Thyroid gland (tissue), 4 donors: Measurements from ENCODE around the gene ATP1A2. TPM values are rescaled to one million over a fixed set of nuclear protein-coding genes. Genes with fewer than 3 reads are reported as not detected.

Source experiments
- DNase-seq, 2 donors: peaks; one replicate each; pipeline ENCODE4 v3.0.0-alpha.2; 2019
- H3K27ac ChIP-seq, 3 donors: fragments of 200-600 bp; sonication (generic); 1 replicate in 2 of 3; 2 replicates in 1 of 3; pipeline ENCODE4 v1.5.1; 2016 to 2019; ENCODE audit warnings: mild to moderate bottlenecking in 1 of 3, moderate library complexity in 1 of 3
- H3K27me3 ChIP-seq: fragments of 200-600 bp; sonication (generic); one replicate; pipeline ENCODE4 v1.5.1; 2019
- H3K36me3 ChIP-seq, 2 donors: fragments of 200-600 bp; sonication (generic); one replicate each; pipeline ENCODE4 v1.5.1; 2016 to 2019
- H3K4me1 ChIP-seq, 2 donors: fragments of 200-600 bp; sonication (generic); one replicate each; pipeline ENCODE4 v1.5.1; 2017 to 2019
- H3K4me3 ChIP-seq, 3 donors: fragments of 200-600 bp; sonication (generic); replicated peaks in 1 of 3; 1 replicate in 2 of 3; 2 replicates in 1 of 3; pipeline ENCODE4 v1.5.1; 2016; ENCODE audit warnings: mild to moderate bottlenecking in 1 of 3
- H3K9me3 ChIP-seq: fragments of 200-600 bp; sonication (generic); one replicate; pipeline ENCODE4 v1.5.1; 2017
- CTCF ChIP-seq, 6 experiments: fragments of 200-600 bp in 3 of 6; fragments of 450-650 bp in 3 of 6; sonication (generic) in 3 of 6; IDR thresholded peaks; one replicate each; pipeline ENCODE4 v1.5.1; 2016 to 2019; ENCODE audit warnings: antibody characterized with exemption in 6 of 6, mild to moderate bottlenecking in 2 of 6, inconsistent platforms in 1 of 6, moderate library complexity in 1 of 6
- POLR2A ChIP-seq, 2 donors: fragments of 450-650 bp; IDR thresholded peaks; one replicate each; pipeline ENCODE4 v1.6.1; 2017; ENCODE audit warnings: antibody characterized with exemption in 2 of 2, mild to moderate bottlenecking in 2 of 2, moderate library complexity in 1 of 2
- WGBS, 2 donors: methylation state at CpG; one replicate each; pipeline ENCODE4 v1.1.5; 2017; 5-methylcytosine and 5-hydroxymethylcytosine counted together
- intact Hi-C: fragments of 100-400 bp; cut with DNase I; formaldehyde crosslinking; loops from one replicate; pipeline ENCODE4 v1.15.1; 2023
- total RNA-seq, 4 donors: library from RNA; depleted of rRNA; stranded (reverse); fragments of >200 nt; gene quantifications; one replicate each; pipeline ENCODE4 v1.2.3, GENCODE V29; 2016

Gene ATP1A2
- total RNA-seq, 4 donors from 2014 or later = 1.1 to 4.2 (median 2.6) TPM

GRCh38 chr1:160158534-160158933 is 43.0 kb downstream of the ATP1A2 start:
- Histone ChIP-seq H3K4me1 (peaks cover 13 to 33% of the 10 kb centered on the region in 2 donors), H3K27ac (peak overlapping the region in 1 of 3 donors; percentile 75), H3K4me3 (no peak overlapping the region), H3K27me3 (no peaks in the 10 kb centered on the region), H3K36me3 (no peaks in the 10 kb centered on the region), H3K9me3 (no peaks in the 10 kb centered on the region)
- no peak for TF ChIP-seq CTCF (IDR thresholded peaks at IDR 0.05)
- TF ChIP-seq POLR2A (IDR thresholded peaks at IDR 0.05) = no peak
- no peak for DNase-seq
- 84 to 88% methylated on average over 4 of the region's 4 CpGs for WGBS, 2 donors
- intact Hi-C loops = no loop called here

GRCh38 chr1:160159846-160160245 is 44.3 kb downstream of the ATP1A2 start:
- TF ChIP-seq CTCF (IDR thresholded peaks at IDR 0.05) = no peak
- no peak for TF ChIP-seq POLR2A (IDR thresholded peaks at IDR 0.05)
- DNase-seq = no peak
- H3K4me3 ChIP-seq = no peak overlapping the region
- H3K36me3 ChIP-seq = no peaks in the 10 kb centered on the region
- peak overlapping the region; percentile 70 to 75 (median 71) for H3K27ac ChIP-seq
- no peaks in the 10 kb centered on the region for H3K9me3 ChIP-seq
- H3K27me3 ChIP-seq = no peaks in the 10 kb centered on the region
- intact Hi-C loops = no loop called here
- H3K4me1 ChIP-seq = peaks cover 15 to 38% of the 10 kb centered on the region in 2 donors

GRCh38 chr1:160161965-160162705 is 46.6 kb downstream of the ATP1A2 start:
- peak; percentile 30 to 45 for DNase-seq
- TF ChIP-seq CTCF (IDR thresholded peaks at IDR 0.05) = peak in 3 of 6 experiments; percentile 33 to 45 (median 39)
- TF ChIP-seq POLR2A (IDR thresholded peaks at IDR 0.05) = no peak
- H3K36me3 ChIP-seq = no peaks in the 10 kb centered on the region
- 71 to 81% methylated on average over 6 of the region's 6 CpGs for WGBS, 2 donors
- H3K27ac ChIP-seq = peak overlapping the region; percentile 2 to 63 (median 40)
- H3K27me3 ChIP-seq = no peaks in the 10 kb centered on the region
- intact Hi-C loops = no loop called here
- no peak overlapping the region for H3K4me3 ChIP-seq
- peaks cover 15 to 38% of the 10 kb centered on the region in 2 donors for H3K4me1 ChIP-seq
- no peaks in the 10 kb centered on the region for H3K9me3 ChIP-seq

GRCh38 chr1:160162931-160163330 is 47.4 kb downstream of the ATP1A2 start:
- Histone ChIP-seq H3K4me1 (peaks cover 15 to 38% of the 10 kb centered on the region in 2 donors), H3K36me3 (no peaks in the 10 kb centered on the region), H3K4me3 (no peak overlapping the region), H3K9me3 (no peaks in the 10 kb centered on the region), H3K27ac (peak overlapping the region; percentile 2 to 63 (median 40)), H3K27me3 (no peaks in the 10 kb centered on the region)
- 37 to 41% methylated on average over 2 of the region's 2 CpGs for WGBS, 2 donors
- DNase-seq = no peak
- no peak for TF ChIP-seq POLR2A (IDR thresholded peaks at IDR 0.05)
- no peak for TF ChIP-seq CTCF (IDR thresholded peaks at IDR 0.05)
- intact Hi-C loops = no loop called here

GRCh38 chr1:160163615-160164014 is 48.1 kb downstream of the ATP1A2 start:
- WGBS, 2 donors = 94 to 95% methylated on average over 1 of the region's 1 CpG
- Histone ChIP-seq H3K27ac (peak overlapping the region in 1 of 3 donors; percentile 63), H3K9me3 (no peaks in the 10 kb centered on the region), H3K4me3 (no peak overlapping the region), H3K4me1 (peaks cover 15 to 38% of the 10 kb centered on the region in 2 donors), H3K27me3 (no peaks in the 10 kb centered on the region), H3K36me3 (no peaks in the 10 kb centered on the region)
- DNase-seq = no peak
- intact Hi-C loops = no loop called here
- TF ChIP-seq POLR2A (IDR thresholded peaks at IDR 0.05) = no peak
- TF ChIP-seq CTCF (IDR thresholded peaks at IDR 0.05) = no peak
